GM12801 (cell line): ENCODE results near the gene SLC5A3.

ENCODE experiments used
- TF ChIP-seq, protein P1 (sequence below): IDR thresholded peaks from one replicate; pipeline ENCODE4 v1.5.1; 2011; ENCODE audit warnings: control low read depth; ENCODE audit not compliant: insufficient read length; ENCODE audit errors: extremely low read depth

The SLC5A3 gene

GRCh38 chr21:34073032-34073748 lies at the start of gene SLC5A3, which contains the start of gene MRPS6:
Gene SLC5A3 (plus strand): TSS chr21:34073578. CDS start chr21:34095199, 21,621 bp downstream.
Gene MRPS6 (plus strand): TSS chr21:34073578. CDS start chr21:34073701, 123 bp downstream.
- TF ChIP-seq, protein P1, sequence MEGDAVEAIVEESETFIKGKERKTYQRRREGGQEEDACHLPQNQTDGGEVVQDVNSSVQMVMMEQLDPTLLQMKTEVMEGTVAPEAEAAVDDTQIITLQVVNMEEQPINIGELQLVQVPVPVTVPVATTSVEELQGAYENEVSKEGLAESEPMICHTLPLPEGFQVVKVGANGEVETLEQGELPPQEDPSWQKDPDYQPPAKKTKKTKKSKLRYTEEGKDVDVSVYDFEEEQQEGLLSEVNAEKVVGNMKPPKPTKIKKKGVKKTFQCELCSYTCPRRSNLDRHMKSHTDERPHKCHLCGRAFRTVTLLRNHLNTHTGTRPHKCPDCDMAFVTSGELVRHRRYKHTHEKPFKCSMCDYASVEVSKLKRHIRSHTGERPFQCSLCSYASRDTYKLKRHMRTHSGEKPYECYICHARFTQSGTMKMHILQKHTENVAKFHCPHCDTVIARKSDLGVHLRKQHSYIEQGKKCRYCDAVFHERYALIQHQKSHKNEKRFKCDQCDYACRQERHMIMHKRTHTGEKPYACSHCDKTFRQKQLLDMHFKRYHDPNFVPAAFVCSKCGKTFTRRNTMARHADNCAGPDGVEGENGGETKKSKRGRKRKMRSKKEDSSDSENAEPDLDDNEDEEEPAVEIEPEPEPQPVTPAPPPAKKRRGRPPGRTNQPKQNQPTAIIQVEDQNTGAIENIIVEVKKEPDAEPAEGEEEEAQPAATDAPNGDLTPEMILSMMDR = no peak

DNA sequence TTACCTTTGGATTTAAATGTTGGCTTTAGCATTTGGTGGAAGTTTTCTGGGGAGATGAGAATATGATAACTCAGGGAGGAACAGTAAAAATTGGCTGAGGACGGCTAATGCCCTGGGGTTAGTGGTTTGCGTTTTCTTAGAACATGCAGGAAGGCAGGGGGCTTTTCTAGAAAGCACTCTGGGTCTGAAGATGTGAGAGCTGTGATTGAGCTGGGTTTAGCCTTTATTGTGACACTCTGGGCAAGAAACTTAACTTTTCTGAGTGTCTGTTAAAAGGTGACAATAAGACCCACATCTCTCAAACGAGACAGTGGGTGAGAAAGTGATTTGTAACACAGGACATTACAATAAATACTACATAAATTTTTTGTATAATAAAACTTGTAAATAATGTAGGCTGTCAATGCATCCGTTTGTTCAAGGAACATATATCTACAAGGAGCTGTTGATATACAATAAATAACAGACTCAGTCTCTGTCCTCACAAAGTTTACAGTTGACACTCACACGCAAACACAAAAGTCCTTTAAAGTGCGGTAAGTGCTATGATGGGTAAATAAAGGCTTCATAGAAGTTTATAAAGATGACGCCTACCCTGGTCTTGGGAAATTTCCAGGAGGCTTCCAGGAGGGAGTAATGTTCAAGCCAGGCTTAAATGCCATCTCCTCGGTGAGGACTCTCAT lies 49.5 kb upstream of the SLC5A3 start:
- TF ChIP-seq, protein P1 = no peak

GRCh38 chr21:34024374-34024693 lies 49.0 kb upstream of the SLC5A3 start:
- TF ChIP-seq, protein P1 = no peak

DNA sequence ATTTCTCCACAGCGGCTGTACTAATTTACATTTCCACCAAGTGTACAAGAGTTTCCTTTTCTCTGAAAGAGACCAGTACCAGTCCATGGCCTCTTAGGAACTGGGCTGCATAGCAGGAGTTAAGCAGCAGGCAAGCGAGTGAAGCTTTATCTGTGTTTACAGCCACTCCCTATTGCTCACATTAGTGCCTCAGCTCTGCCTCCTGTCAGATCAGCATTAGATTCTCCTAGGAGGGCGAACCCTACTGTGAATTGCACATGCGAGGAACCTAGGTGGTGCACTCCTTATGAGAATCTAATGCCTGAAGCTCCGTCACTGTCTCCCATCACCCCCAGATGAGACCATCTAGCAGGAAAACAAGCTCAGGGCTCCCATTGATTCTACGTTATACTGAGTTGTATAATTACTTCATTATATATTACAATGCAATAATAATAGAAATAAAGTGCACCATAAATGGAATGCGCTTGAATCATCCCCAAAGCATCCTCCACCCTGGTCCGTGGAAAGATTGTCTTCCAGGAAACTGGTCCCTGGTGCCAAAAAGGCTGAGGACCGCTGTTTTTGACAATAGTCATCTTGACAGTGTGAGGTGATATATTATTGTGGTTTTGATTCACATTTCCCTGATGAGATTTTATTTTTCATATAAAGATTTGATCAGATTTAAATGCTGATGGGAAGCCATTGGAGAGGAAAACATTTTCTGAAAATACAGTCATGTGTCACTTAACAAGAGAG lies 45.5 kb upstream of the SLC5A3 start:
- TF ChIP-seq, protein P1 = no peak

- TF ChIP-seq, protein P1 = no peak
Measured at GRCh38 chr21:34029743-34030528, 43.4 kb upstream of the SLC5A3 start.

DNA sequence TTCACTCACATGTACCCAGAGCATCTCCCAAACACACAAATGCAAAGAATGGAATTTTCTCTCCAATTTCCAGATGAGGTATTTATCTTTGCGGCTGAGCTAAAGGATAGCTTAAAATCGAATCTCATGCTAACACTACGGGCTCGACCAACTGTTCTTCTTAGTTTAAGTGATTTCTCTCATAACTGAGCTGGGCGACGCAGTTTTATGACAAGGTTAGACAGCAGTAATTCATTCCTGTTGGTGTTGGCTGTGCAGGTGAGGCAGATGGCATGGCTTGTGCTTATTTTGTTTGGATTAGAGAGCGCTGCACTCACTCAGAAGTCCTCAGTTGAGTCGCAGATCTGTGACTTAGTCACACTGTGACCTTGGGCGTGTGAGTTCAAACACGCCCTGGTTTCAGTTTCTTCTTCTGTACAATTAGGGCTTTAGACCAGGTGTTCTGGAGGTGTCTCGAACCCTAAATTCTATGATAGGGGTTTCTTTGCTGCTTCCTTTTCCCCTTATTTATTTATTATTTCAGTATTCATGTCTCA lies 41.5 kb upstream of the SLC5A3 start:
- TF ChIP-seq, protein P1 = no peak
